ENCODE results near the gene TMEM131L.

- TF ChIP-seq, protein P1, sequence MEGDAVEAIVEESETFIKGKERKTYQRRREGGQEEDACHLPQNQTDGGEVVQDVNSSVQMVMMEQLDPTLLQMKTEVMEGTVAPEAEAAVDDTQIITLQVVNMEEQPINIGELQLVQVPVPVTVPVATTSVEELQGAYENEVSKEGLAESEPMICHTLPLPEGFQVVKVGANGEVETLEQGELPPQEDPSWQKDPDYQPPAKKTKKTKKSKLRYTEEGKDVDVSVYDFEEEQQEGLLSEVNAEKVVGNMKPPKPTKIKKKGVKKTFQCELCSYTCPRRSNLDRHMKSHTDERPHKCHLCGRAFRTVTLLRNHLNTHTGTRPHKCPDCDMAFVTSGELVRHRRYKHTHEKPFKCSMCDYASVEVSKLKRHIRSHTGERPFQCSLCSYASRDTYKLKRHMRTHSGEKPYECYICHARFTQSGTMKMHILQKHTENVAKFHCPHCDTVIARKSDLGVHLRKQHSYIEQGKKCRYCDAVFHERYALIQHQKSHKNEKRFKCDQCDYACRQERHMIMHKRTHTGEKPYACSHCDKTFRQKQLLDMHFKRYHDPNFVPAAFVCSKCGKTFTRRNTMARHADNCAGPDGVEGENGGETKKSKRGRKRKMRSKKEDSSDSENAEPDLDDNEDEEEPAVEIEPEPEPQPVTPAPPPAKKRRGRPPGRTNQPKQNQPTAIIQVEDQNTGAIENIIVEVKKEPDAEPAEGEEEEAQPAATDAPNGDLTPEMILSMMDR (conservative IDR thresholded peaks at IDR 0.05; ENCODE audit: low read length), result no peak
- no peak for TF ChIP-seq EZH2phosphoT487 (IDR thresholded peaks at IDR 0.05; ENCODE audit: borderline replicate concordance)
Measured at GRCh38 chr4:153612878-153613277, 146.7 kb downstream of the TMEM131L start.
